WTC11 (cell line): Measurements from ENCODE around the gene APOBEC2.

Source experiments
- CTCF ChIP-seq: fragments of 200-600 bp; IDR thresholded peaks from 2 replicates; pipeline ENCODE4 v1.8.0; 2022; ENCODE audit warnings: antibody characterized with exemption
- E2F5 ChIP-seq: sonication (generic); formaldehyde crosslinking; IDR thresholded peaks from 2 replicates; pipeline ENCODE4 v1.8.1; 2022; ENCODE audit warnings: mild to moderate bottlenecking, moderate library complexity, missing genetic modification reagents
- TF ChIP-seq, protein P1 (sequence below): sonication (generic); formaldehyde crosslinking; IDR thresholded peaks from 2 replicates; pipeline ENCODE4 v1.8.0; 2022; ENCODE audit warnings: mild to moderate bottlenecking, missing genetic modification reagents
- TF ChIP-seq, protein P2 (sequence below): sonication (generic); formaldehyde crosslinking; IDR thresholded peaks from 2 replicates; pipeline ENCODE4 v1.8.0; 2022; ENCODE audit warnings: mild to moderate bottlenecking, missing genetic modification reagents

GRCh38 chr6:41040101-41040939 is 12.7 kb upstream of the APOBEC2 start:
- TF ChIP-seq, protein P1, sequence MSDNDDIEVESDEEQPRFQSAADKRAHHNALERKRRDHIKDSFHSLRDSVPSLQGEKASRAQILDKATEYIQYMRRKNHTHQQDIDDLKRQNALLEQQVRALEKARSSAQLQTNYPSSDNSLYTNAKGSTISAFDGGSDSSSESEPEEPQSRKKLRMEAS, result no peak
- TF ChIP-seq, protein P2, sequence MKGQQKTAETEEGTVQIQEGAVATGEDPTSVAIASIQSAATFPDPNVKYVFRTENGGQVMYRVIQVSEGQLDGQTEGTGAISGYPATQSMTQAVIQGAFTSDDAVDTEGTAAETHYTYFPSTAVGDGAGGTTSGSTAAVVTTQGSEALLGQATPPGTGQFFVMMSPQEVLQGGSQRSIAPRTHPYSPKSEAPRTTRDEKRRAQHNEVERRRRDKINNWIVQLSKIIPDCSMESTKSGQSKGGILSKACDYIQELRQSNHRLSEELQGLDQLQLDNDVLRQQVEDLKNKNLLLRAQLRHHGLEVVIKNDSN, result no peak
- TF ChIP-seq CTCF (no peak), E2F5 (CRISPR knock-in tag) (no peak)
